HepG2 (cell line): ENCODE data around the gene NCOA4. TPM values are rescaled to one million over a fixed set of nuclear protein-coding genes. Genes with fewer than 3 reads are reported as not detected.
A peak's percentile ranks its signal among the peaks of the same experiment; 100 is the strongest.

Experiments used
- BRD4 ChIP-seq: sonication (generic); formaldehyde crosslinking; IDR thresholded peaks from 2 replicates; pipeline ENCODE4 v1.4.0; 2020; ENCODE audit warnings: missing genetic modification reagents
- IKZF4 ChIP-seq: sonication (generic); formaldehyde crosslinking; IDR thresholded peaks from 2 replicates; pipeline ENCODE4 v1.5.1; 2020; ENCODE audit warnings: borderline replicate concordance, mild to moderate bottlenecking, low read depth, missing genetic modification reagents; ENCODE audit errors: not compliant biosample characterization
- JDP2 ChIP-seq: sonication (generic); formaldehyde crosslinking; IDR thresholded peaks from 2 replicates; pipeline ENCODE4 v1.8.1; 2022; ENCODE audit warnings: missing genetic modification reagents, borderline replicate concordance
- MBD4 ChIP-seq: IDR thresholded peaks from 2 replicates; pipeline ENCODE4 v1.6.1; 2012; ENCODE audit warnings: low read length, inconsistent platforms, borderline replicate concordance
- MIXL1 ChIP-seq: IDR thresholded peaks from 2 replicates; pipeline ENCODE4 v1.6.1; 2016
- MTF2 ChIP-seq: sonication (generic); formaldehyde crosslinking; IDR thresholded peaks from 2 replicates; pipeline ENCODE4 v1.5.0; 2020; ENCODE audit warnings: missing genetic modification reagents, borderline replicate concordance
- MXD3 ChIP-seq: IDR thresholded peaks from 2 replicates; pipeline ENCODE4 v1.6.1; 2016; ENCODE audit warnings: mild to moderate bottlenecking, missing biosample characterization, missing genetic modification reagents
- NCOA1 ChIP-seq: sonication (generic); formaldehyde crosslinking; IDR thresholded peaks from 2 replicates; pipeline ENCODE4 v1.9.0; 2021; ENCODE audit warnings: missing genetic modification reagents
- RBM22 ChIP-seq: fragments of 200-400 bp; formaldehyde crosslinking; optimal IDR thresholded peaks from 2 replicates; pipeline ENCODE3; 2017; ENCODE audit warnings: mild to moderate bottlenecking, low read length, moderate library complexity
- ZNF276 ChIP-seq: sonication (generic); formaldehyde crosslinking; IDR thresholded peaks from 2 replicates; pipeline ENCODE4 v1.4.0; 2020; ENCODE audit warnings: mild to moderate bottlenecking, low read depth, missing genetic modification reagents
- ZNF335 ChIP-seq: sonication (generic); formaldehyde crosslinking; IDR thresholded peaks from 2 replicates; pipeline ENCODE4 v1.4.0; 2020; ENCODE audit warnings: missing genetic modification reagents
- ZNF430 ChIP-seq: sonication (generic); formaldehyde crosslinking; IDR thresholded peaks from 2 replicates; pipeline ENCODE4 v1.9.0; 2021; ENCODE audit warnings: mild to moderate bottlenecking, missing genetic modification reagents
- ZNF451 ChIP-seq: sonication (generic); formaldehyde crosslinking; IDR thresholded peaks from 2 replicates; pipeline ENCODE4 v1.5.0; 2020; ENCODE audit warnings: mild to moderate bottlenecking, missing genetic modification reagents
- ZNF572 ChIP-seq: sonication (generic); formaldehyde crosslinking; IDR thresholded peaks from 2 replicates; pipeline ENCODE4 v1.5.1; 2020; ENCODE audit warnings: mild to moderate bottlenecking, missing genetic modification reagents
- ZNF629 ChIP-seq: sonication (generic); formaldehyde crosslinking; conservative IDR thresholded peaks from 2 replicates; pipeline ENCODE4 v1.5.0; 2020; ENCODE audit warnings: missing genetic modification reagents
- ZNF710 ChIP-seq: sonication (generic); formaldehyde crosslinking; IDR thresholded peaks from 2 replicates; pipeline ENCODE4 v1.5.0; 2020; ENCODE audit warnings: mild to moderate bottlenecking, missing genetic modification reagents, borderline replicate concordance
- ZNF75D ChIP-seq: sonication (generic); formaldehyde crosslinking; IDR thresholded peaks from 2 replicates; pipeline ENCODE4 v1.8.1; 2023; ENCODE audit warnings: missing genetic modification reagents, mild to moderate bottlenecking, borderline replicate concordance
- ZNF781 ChIP-seq: sonication (generic); formaldehyde crosslinking; IDR thresholded peaks from 2 replicates; pipeline ENCODE4 v1.5.1; 2020; ENCODE audit warnings: borderline replicate concordance, mild to moderate bottlenecking, missing genetic modification reagents; ENCODE audit errors: not compliant biosample characterization
- polyA plus RNA-seq, 8 experiments: library from polyadenylated mRNA; depleted of rRNA in 3 of 8; stranded (reverse) in 7 of 8; unstranded in 1 of 8; fragments of >200 nt; fragmentation: Illumina TruSeq in 4 of 8; extraction: Trizol in 4 of 8; gene quantifications; 2 replicates each; pipeline versions ENCODE4 v1.2.1 to v1.2.3, GENCODE V29; 2011 to 2016; ENCODE audit warnings: low read depth in 4 of 8, missing spikeins in 1 of 8, mixed read lengths in 1 of 8; ENCODE audit not compliant: insufficient read depth in 1 of 8
- total RNA-seq, 5 experiments: library from RNA; depleted of rRNA; stranded (reverse); fragments of >200 nt; fragmentation: Illumina TruSeq; extraction: Trizol; gene quantifications; 2 replicates each; pipeline ENCODE4 v1.2.3, GENCODE V29; 2016; ENCODE audit warnings: low read depth in 1 of 5
- TF ChIP-seq, protein P1 (sequence below): sonication (generic); formaldehyde crosslinking; IDR thresholded peaks from 2 replicates; pipeline ENCODE4 v1.5.0; 2020; ENCODE audit warnings: mild to moderate bottlenecking, missing genetic modification reagents
- TF ChIP-seq, protein P2 (sequence below): sonication (generic); formaldehyde crosslinking; IDR thresholded peaks from 2 replicates; pipeline ENCODE4 v1.9.0; 2021; ENCODE audit warnings: missing genetic modification reagents, mild to moderate bottlenecking, borderline replicate concordance
- TF ChIP-seq, protein P3 (sequence below): sonication (generic); formaldehyde crosslinking; IDR thresholded peaks from 2 replicates; pipeline ENCODE4 v1.4.0; 2020; ENCODE audit warnings: missing genetic modification reagents; ENCODE audit errors: not compliant biosample characterization

Gene NCOA4
- total and polyA plus RNA-seq, 2 of the 13 experiments (the other 11 are each of a cell fraction or from before 2014, with no cell fraction given): 306 to 400 TPM

- TF ChIP-seq, protein P1, sequence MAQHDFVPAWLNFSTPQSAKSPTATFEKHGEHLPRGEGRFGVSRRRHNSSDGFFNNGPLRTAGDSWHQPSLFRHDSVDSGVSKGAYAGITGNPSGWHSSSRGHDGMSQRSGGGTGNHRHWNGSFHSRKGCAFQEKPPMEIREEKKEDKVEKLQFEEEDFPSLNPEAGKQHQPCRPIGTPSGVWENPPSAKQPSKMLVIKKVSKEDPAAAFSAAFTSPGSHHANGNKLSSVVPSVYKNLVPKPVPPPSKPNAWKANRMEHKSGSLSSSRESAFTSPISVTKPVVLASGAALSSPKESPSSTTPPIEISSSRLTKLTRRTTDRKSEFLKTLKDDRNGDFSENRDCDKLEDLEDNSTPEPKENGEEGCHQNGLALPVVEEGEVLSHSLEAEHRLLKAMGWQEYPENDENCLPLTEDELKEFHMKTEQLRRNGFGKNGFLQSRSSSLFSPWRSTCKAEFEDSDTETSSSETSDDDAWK: no peak
- TF ChIP-seq MTF2 (CRISPR knock-in tag) (no peak), JDP2 (CRISPR knock-in tag) (no peak), ZNF572 (CRISPR knock-in tag) (no peak), MIXL1 (CRISPR knock-in tag) (peak; percentile 69; the same call in 1 of the 2 replicates), MBD4 (no peak), MXD3 (CRISPR knock-in tag) (peak; percentile 38; the same call in 1 of the 2 replicates), ZNF75D (CRISPR knock-in tag) (no peak), NCOA1 (CRISPR knock-in tag) (no peak), ZNF335 (peak; percentile 36; the same call in 1 of the 2 replicates), ZNF710 (no peak), ZNF430 (CRISPR knock-in tag) (no peak; the same call in 1 of the 2 replicates), BRD4 (CRISPR knock-in tag) (no peak; the same call in none of the 2 replicates), ZNF451 (CRISPR knock-in tag) (0 out of 2 replicates have a peak, but pooled peaks have one; percentile 22), ZNF276 (CRISPR knock-in tag) (no peak), IKZF4 (CRISPR knock-in tag) (peak; percentile 62), ZNF629 (CRISPR knock-in tag) (0 out of 2 replicates have a peak, but pooled peaks have one; percentile 19), RBM22 (no peak), ZNF781 (peak; percentile 30)
- TF ChIP-seq, protein P2, sequence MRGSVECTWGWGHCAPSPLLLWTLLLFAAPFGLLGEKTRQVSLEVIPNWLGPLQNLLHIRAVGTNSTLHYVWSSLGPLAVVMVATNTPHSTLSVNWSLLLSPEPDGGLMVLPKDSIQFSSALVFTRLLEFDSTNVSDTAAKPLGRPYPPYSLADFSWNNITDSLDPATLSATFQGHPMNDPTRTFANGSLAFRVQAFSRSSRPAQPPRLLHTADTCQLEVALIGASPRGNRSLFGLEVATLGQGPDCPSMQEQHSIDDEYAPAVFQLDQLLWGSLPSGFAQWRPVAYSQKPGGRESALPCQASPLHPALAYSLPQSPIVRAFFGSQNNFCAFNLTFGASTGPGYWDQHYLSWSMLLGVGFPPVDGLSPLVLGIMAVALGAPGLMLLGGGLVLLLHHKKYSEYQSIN (CRISPR knock-in tag): no peak
- TF ChIP-seq, protein P3, sequence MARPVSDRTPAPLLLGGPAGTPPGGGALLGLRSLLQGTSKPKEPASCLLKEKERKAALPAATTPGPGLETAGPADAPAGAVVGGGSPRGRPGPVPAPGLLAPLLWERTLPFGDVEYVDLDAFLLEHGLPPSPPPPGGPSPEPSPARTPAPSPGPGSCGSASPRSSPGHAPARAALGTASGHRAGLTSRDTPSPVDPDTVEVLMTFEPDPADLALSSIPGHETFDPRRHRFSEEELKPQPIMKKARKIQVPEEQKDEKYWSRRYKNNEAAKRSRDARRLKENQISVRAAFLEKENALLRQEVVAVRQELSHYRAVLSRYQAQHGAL: no peak
Observed at GRCh38 chr10:46030091-46030937, at the start of gene NCOA4 (continued).
